CD8-positive, alpha-beta memory T cell (primary cell): Measurements from ENCODE around the gene RNU6-9. TPM values are rescaled to one million over a fixed set of nuclear protein-coding genes. Genes with fewer than 3 reads are reported as not detected.

Experiments
- CTCF ChIA-PET: fragments of 350-600 bp; sonication (Branson Sonifier 250); formaldehyde crosslinking; loops from one replicate; lab custom pipeline; 2021; ENCODE audit warnings: antibody characterized with exemption; lab: Charles Lee
- POLR2A ChIA-PET: fragments of 350-600 bp; sonication (Branson Sonifier 250); formaldehyde crosslinking; loops from one replicate; lab custom pipeline; 2021; ENCODE audit warnings: antibody characterized with exemption; lab: Charles Lee
- DNase-seq, 5 donors: peaks; one replicate each; pipeline versions ENCODE4 v3.0.0 to v3.0.0-alpha.2; 2020 to 2022; ENCODE audit warnings: mixed read lengths in 1 of 5
- H3K27ac ChIP-seq: one replicate; pipeline ENCODE4 v1.7.0; 2013; ENCODE audit warnings: low read depth, mild to moderate bottlenecking, low read length, moderate library complexity
- H3K27me3 ChIP-seq: 2 replicates; pipeline ENCODE4 v1.7.0; 2013; ENCODE audit warnings: low read length, mild to moderate bottlenecking; ENCODE audit not compliant: insufficient read depth, poor library complexity, severe bottlenecking
- H3K36me3 ChIP-seq: 2 replicates; pipeline ENCODE4 v1.7.0; 2013; ENCODE audit warnings: mild to moderate bottlenecking, low read length, moderate library complexity; ENCODE audit not compliant: insufficient read depth
- H3K4me1 ChIP-seq: 2 replicates; pipeline ENCODE4 v1.7.0; 2013; ENCODE audit warnings: mild to moderate bottlenecking, low read length, moderate library complexity; ENCODE audit not compliant: insufficient read depth
- H3K4me3 ChIP-seq: 2 replicates; pipeline ENCODE4 v1.7.0; 2013; ENCODE audit warnings: mild to moderate bottlenecking, low read length
- H3K9me3 ChIP-seq: 2 replicates; pipeline ENCODE4 v1.7.0; 2013; ENCODE audit warnings: mild to moderate bottlenecking, low read length
- H3K27ac Mint-ChIP-seq, 8 donors: one replicate each; pipeline ENCODE4 v1.8.0; 2020 to 2021; ENCODE audit warnings: mixed read lengths in 8 of 8, mild to moderate bottlenecking in 6 of 8, inconsistent platforms in 3 of 8, moderate library complexity in 3 of 8
- H3K27me3 Mint-ChIP-seq, 2 donors: one replicate each; pipeline ENCODE4 v1.8.0; 2020 to 2021; ENCODE audit warnings: mixed read lengths in 2 of 2, mild to moderate bottlenecking in 1 of 2, moderate library complexity in 1 of 2
- H3K36me3 Mint-ChIP-seq, 3 donors: one replicate each; pipeline ENCODE4 v1.8.0; 2020 to 2021; ENCODE audit warnings: mixed read lengths in 3 of 3, inconsistent platforms in 1 of 3, mild to moderate bottlenecking in 1 of 3
- H3K4me1 Mint-ChIP-seq, 3 donors: one replicate each; pipeline ENCODE4 v1.8.0; 2020 to 2021; ENCODE audit warnings: mixed read lengths in 3 of 3, inconsistent platforms in 1 of 3, mild to moderate bottlenecking in 1 of 3
- H3K4me3 Mint-ChIP-seq, 7 donors: one replicate each; pipeline ENCODE4 v1.8.0; 2020 to 2021; ENCODE audit warnings: mixed read lengths in 7 of 7, mild to moderate bottlenecking in 6 of 7, moderate library complexity in 4 of 7, inconsistent platforms in 2 of 7
- H3K9me3 Mint-ChIP-seq, 5 donors: one replicate each; pipeline ENCODE4 v1.8.0; 2020 to 2022; ENCODE audit warnings: mixed read lengths in 5 of 5, mild to moderate bottlenecking in 3 of 5, moderate library complexity in 2 of 5, inconsistent platforms in 1 of 5
- polyA plus RNA-seq: library from polyadenylated mRNA; unstranded; fragments of 300-500 nt; fragmentation: Illumina TruSeq; gene quantifications from one replicate; pipeline ENCODE4 v1.2.3, GENCODE V29; 2021
- total RNA-seq, 2 experiments: library from RNA; stranded (reverse); gene quantifications; one replicate each; pipeline ENCODE4 v1.2.3, GENCODE V29; 2021

RNU6-9 gene
- total and polyA plus RNA-seq, 3 experiments from 2014 or later = not detected

DNA sequence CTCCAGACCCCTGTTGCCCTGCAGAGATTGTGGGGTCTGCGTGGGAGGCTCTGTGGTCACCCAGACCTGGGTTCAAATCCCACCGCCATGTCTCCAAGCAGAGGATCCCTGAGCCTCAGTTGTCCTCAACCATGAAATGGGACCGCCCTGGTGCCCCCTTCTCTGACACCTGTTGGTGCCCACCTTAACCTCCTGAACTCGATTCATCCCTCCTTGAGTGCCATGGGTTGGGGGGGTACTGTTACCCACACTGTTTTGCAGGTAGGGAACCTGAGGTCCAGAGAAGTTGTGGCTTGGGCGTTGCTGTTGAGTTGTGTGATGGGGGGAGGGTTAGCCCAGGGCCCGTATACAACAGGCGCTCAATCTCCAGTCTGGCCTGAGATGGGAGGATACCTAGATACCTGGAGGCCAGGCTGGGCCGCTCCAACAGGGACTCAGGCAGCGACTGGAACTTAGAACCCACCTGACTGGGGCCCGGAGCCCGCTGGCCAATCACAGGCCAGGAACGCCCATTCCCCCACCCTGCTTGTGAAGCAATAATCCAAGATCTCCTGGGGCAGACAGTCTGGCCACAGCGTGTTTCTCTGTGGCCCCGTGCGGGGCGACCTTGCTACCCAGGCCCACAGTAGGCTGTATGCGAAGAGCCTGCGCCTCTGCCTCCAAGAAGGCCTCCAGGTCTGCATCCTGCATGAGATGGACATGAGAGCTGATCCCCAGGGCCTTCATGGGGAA lies 35.4 kb downstream of the RNU6-9 start:
- ChIA-PET CTCF (interaction anchor here (1.1 kb wide), 1 partner anchor 55 kb away, joined by 3 read pairs; no protein-coding TSS in a partner anchor), POLR2A (no interaction called here)
- H3K9me3 Mint-ChIP-seq = no peaks in the 10 kb centered on the region
- H3K27ac ChIP-seq = no peak overlapping the region
- peak overlapping the region in 3 of 7 donors; percentile 56 to 84 (median 59) for H3K4me3 Mint-ChIP-seq
- H3K27me3 ChIP-seq = no peaks in the 10 kb centered on the region
- H3K4me3 ChIP-seq = no peak overlapping the region
- H3K4me1 ChIP-seq = peaks cover 26% of the 10 kb centered on the region
- H3K27ac Mint-ChIP-seq = no peak overlapping the region
- peaks cover 8 to 36% (median 12%) of the 10 kb centered on the region in 3 donors for H3K4me1 Mint-ChIP-seq
- no peaks in the 10 kb centered on the region for H3K36me3 ChIP-seq
- no peaks in the 10 kb centered on the region for H3K9me3 ChIP-seq
- peaks cover 0 to 3% (median 0%) of the 10 kb centered on the region in 3 donors for H3K36me3 Mint-ChIP-seq
- DNase-seq = no peak
- no peaks in the 10 kb centered on the region for H3K27me3 Mint-ChIP-seq

DNA sequence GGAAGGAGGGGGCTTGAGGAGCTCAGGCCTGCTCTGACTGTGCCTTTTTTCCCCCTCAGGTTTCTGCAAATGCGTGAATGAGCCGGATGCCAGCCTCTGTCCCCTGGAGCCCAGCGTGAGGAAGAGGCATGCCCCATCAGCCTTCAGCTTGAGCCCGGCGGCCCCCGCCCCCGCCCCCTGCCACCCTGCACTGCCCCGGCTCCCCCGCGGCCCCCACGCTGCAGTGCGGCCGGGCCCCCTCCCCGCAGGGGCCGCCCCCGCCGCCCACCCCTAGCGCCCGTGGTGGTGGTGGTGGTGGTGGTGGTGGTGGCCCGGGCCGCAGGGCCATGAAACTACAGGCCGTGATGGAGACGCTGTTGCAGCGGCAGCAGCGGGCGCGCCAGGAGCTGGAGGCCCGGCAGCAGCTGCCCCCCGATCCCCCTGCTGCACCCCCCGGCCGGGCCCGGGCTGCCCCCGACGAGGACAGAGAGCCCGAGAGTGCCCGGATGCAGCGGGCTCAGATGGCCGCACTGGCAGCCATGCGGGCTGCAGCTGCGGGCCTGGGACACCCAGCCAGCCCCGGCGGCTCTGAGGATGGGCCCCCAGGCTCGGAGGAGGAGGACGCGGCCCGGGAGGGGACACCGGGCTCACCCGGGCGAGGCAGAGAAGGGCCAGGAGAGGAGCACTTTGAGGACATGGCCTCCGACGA lies 36.1 kb downstream of the RNU6-9 start:
- peaks cover 21% of the 10 kb centered on the region for H3K4me1 ChIP-seq
- POLR2A ChIA-PET = no interaction called here
- H3K4me3 Mint-ChIP-seq = peak overlapping the region in 2 of 7 donors; percentile 44 to 56
- H3K27ac Mint-ChIP-seq = no peak overlapping the region
- CTCF ChIA-PET = no interaction called here
- no peak overlapping the region for H3K4me3 ChIP-seq
- H3K9me3 Mint-ChIP-seq = no peaks in the 10 kb centered on the region
- DNase-seq = no peak
- no peaks in the 10 kb centered on the region for H3K27me3 ChIP-seq
- H3K4me1 Mint-ChIP-seq = peaks cover 8 to 34% (median 11%) of the 10 kb centered on the region in 3 donors
- H3K27ac ChIP-seq = no peak overlapping the region
- peaks cover 0 to 3% (median 0%) of the 10 kb centered on the region in 3 donors for H3K36me3 Mint-ChIP-seq
- H3K27me3 Mint-ChIP-seq = no peaks in the 10 kb centered on the region
- no peaks in the 10 kb centered on the region for H3K36me3 ChIP-seq
- no peaks in the 10 kb centered on the region for H3K9me3 ChIP-seq

DNA sequence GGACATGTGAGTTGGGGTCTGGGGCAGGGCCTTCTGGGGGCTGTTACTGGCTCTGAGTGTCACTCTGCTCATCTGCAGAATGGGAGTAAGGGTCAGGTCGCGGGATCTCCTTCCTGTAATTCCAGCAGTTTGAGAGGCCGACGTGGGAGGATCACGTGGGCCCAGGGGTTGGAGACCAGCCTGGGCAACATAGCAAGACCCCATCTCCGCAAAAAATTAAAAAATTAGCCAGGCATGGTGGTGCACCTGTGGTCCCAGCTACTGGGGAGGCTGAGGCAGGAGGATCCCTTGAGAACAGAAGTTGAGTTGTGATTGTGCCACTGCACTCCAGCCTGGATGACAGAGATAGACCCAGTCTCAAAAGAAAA lies 36.6 kb downstream of the RNU6-9 start:
- Histone ChIP-seq H3K27me3 (no peaks in the 10 kb centered on the region), H3K9me3 (no peaks in the 10 kb centered on the region), H3K27ac (no peak overlapping the region), H3K36me3 (no peaks in the 10 kb centered on the region), H3K4me3 (no peak overlapping the region), H3K4me1 (peaks cover 16% of the 10 kb centered on the region)
- DNase-seq = no peak
- CTCF ChIA-PET = interaction anchor here (3.7 kb wide), 1 partner anchor 54 kb away, joined by 12 read pairs; the partner anchor contains the start of gene WDR18
- Mint-ChIP-seq H3K27ac (peak overlapping the region in 1 of 8 donors; percentile 72), H3K4me1 (peaks cover 8 to 31% (median 11%) of the 10 kb centered on the region in 3 donors), H3K4me3 (peak overlapping the region in 4 of 7 donors; percentile 23 to 55 (median 46)), H3K27me3 (no peaks in the 10 kb centered on the region), H3K9me3 (no peaks in the 10 kb centered on the region), H3K36me3 (peaks cover 0 to 3% (median 0%) of the 10 kb centered on the region in 3 donors)
- POLR2A ChIA-PET = no interaction called here

DNA sequence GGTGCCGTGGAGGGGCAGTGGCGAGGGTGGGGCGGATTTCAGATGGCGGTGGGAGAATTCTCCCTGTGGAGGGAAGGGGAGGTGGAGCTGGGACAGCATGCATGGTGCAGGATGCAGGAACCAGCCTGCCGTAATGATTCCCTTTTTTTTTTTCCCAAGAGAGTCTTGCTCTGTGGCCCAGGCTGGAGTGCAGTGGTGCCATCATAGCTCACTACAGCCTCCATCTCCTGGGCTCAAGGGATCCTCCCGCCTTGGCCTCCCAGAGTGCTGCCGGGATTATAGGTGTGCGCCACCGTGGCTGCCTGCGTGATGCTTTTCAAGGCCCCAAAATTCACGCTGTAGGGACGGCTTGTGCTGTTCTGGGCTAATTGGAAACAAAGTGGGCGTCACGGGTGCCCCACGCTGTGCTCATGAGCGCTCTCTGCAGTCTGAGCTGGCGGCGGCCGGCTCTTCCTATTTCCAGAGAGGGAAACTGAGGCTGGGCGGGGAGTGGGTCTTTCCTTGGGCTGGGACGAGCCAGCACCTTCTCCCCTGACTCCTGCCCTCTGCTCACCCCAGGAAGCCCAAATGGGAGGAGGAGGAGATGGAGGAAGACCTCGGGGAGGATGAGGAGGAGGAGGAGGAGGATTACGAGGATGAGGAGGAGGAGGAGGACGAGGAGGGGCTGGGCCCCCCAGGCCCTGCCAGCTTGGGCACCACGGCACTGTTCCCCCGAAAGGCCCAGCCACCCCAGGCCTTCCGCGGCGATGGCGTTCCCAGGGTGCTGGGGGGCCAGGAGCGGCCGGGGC lies 38.8 kb downstream of the RNU6-9 start:
- no peak overlapping the region for H3K27ac ChIP-seq
- peaks cover 8 to 28% (median 9%) of the 10 kb centered on the region in 3 donors for H3K4me1 Mint-ChIP-seq
- no peak for DNase-seq
- peaks cover 0 to 3% (median 0%) of the 10 kb centered on the region in 3 donors for H3K36me3 Mint-ChIP-seq
- ChIA-PET CTCF (interaction anchor here (0.9 to 3.7 kb wide), 5 partner anchors 9 to 171 kb away, joined by 3 to 12 read pairs (median 5); partner anchors contain the start of gene WDR18), POLR2A (interaction anchor here (0.7 to 1.1 kb wide), 3 partner anchors 24 to 337 kb away, joined by 3 read pairs; partner anchors contain the start of genes CIRBP and WDR18)
- H3K9me3 Mint-ChIP-seq = no peaks in the 10 kb centered on the region
- H3K36me3 ChIP-seq = no peaks in the 10 kb centered on the region
- H3K4me3 Mint-ChIP-seq = peak overlapping the region in 2 of 7 donors; percentile 11 to 50
- no peaks in the 10 kb centered on the region for H3K27me3 Mint-ChIP-seq
- no peak overlapping the region for H3K27ac Mint-ChIP-seq
- H3K4me1 ChIP-seq = peaks cover 16% of the 10 kb centered on the region
- no peaks in the 10 kb centered on the region for H3K27me3 ChIP-seq
- no peaks in the 10 kb centered on the region for H3K9me3 ChIP-seq
- no peak overlapping the region for H3K4me3 ChIP-seq

DNA sequence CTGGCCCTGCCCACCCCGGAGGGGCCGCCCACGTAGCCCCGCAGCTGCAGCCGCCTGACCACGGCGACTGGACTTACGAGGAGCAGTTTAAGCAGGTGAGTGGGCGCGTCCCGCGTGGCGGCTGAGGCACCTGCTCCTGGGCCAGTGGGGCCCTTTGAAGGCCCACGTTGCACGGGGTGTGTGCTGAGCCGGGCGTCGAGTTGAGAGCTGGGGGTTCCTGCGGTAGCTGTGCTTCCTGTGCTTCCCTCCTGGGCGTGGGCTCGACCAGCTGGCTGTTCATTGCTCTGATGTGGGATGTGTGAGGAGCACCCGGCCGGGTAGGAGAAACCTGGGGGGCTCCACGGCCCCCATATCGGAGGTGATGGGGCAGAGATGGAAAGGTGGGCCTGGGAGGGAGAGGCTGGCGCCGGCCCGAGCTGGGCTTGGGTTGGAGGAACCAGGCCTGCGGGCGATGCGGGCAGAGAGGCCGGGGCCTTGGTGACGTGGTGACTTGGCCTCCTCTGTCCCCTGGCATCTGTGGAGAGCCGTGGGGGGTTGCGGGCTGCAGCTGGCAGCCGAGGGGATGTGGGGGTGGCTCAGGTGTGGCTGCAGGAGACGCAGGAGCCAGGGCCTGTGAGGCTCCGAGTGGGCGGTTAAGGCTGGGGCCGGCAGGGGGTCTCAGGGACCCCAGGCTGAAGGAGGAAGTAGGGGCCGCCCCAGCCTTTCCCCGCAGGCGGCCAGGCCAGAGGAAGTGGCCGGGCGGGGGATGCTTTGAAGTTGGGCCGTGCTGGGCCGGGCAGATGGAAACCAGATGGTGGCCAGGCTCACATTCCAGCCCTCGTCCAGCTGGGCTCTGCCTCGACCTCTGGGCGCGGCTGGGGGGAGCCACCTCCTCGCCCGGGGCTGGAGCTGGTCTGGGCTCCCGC lies 39.6 kb downstream of the RNU6-9 start:
- H3K4me1 Mint-ChIP-seq = peaks cover 14 to 29% (median 14%) of the 10 kb centered on the region in 3 donors
- peaks cover 2 to 3% (median 3%) of the 10 kb centered on the region in 3 donors for H3K36me3 Mint-ChIP-seq
- H3K27ac ChIP-seq = no peak overlapping the region
- H3K4me3 Mint-ChIP-seq = peak overlapping the region in 6 of 7 donors; percentile 62 to 88 (median 78)
- POLR2A ChIA-PET = interaction anchor here (0.9 to 1.1 kb wide), 2 partner anchors 51 to 336 kb away, joined by 3 read pairs; partner anchors contain the start of genes CIRBP and WDR18
- peak overlapping the region; percentile 8 for H3K4me3 ChIP-seq
- peak in 3 of 5 donors; percentile 47 to 67 (median 64) for DNase-seq
- peaks cover 0 to 2% (median 0%) of the 10 kb centered on the region in 5 donors for H3K9me3 Mint-ChIP-seq
- H3K4me1 ChIP-seq = peaks cover 16% of the 10 kb centered on the region
- no peaks in the 10 kb centered on the region for H3K27me3 ChIP-seq
- H3K27ac Mint-ChIP-seq = peak overlapping the region in 4 of 8 donors; percentile 39 to 84 (median 60)
- CTCF ChIA-PET = interaction anchor here (0.9 to 3.7 kb wide), 6 partner anchors 10 to 170 kb away, joined by 3 to 12 read pairs (median 4); partner anchors contain the start of gene WDR18
- H3K27me3 Mint-ChIP-seq = no peaks in the 10 kb centered on the region
- no peaks in the 10 kb centered on the region for H3K36me3 ChIP-seq
- no peaks in the 10 kb centered on the region for H3K9me3 ChIP-seq

DNA sequence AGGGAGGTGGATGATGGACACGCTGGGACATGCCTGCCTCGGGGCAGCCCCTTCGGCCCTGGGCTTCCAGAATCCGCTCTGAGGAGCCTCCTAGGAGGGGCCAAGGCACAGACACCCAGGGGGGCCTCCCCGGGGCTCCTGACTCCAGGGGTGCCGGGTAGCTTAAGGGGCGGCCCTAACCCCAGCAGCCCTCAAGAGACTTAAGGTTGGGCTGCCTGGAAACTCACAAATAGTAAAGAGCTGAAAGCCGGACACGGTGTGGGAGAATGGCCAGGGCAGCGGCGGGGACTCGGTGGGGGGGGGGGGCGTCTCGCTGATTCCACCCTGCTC lies 40.2 kb downstream of the RNU6-9 start:
- CTCF ChIA-PET = interaction anchor here (1.0 to 3.7 kb wide), 4 partner anchors 32 to 70 kb away, joined by 3 to 12 read pairs (median 4); partner anchors contain the start of gene WDR18
- H3K9me3 ChIP-seq = no peaks in the 10 kb centered on the region
- peaks cover 0 to 2% (median 0%) of the 10 kb centered on the region in 5 donors for H3K9me3 Mint-ChIP-seq
- POLR2A ChIA-PET = interaction anchor here (1.1 kb wide), 1 partner anchor 51 kb away, joined by 3 read pairs; the partner anchor contains the start of gene WDR18
- peaks cover 16% of the 10 kb centered on the region for H3K4me1 ChIP-seq
- no peak for DNase-seq
- H3K4me3 Mint-ChIP-seq = no peak overlapping the region
- H3K27me3 ChIP-seq = no peaks in the 10 kb centered on the region
- H3K36me3 ChIP-seq = no peaks in the 10 kb centered on the region
- no peak overlapping the region for H3K27ac Mint-ChIP-seq
- no peaks in the 10 kb centered on the region for H3K27me3 Mint-ChIP-seq
- H3K4me1 Mint-ChIP-seq = peaks cover 16 to 29% (median 17%) of the 10 kb centered on the region in 3 donors
- H3K27ac ChIP-seq = no peak overlapping the region
- no peak overlapping the region for H3K4me3 ChIP-seq
- peaks cover 3 to 4% (median 3%) of the 10 kb centered on the region in 3 donors for H3K36me3 Mint-ChIP-seq
